Natural killer cell (primary cell): ENCODE measurements around the gene RALGDS. TPM values are rescaled to one million over a fixed set of nuclear protein-coding genes. Genes with fewer than 3 reads are reported as not detected.

ENCODE experiments used
- ATAC-seq, 3 donors: fragments of 150-1000 bp in 2 of 3; fragments of 200-7000 bp in 1 of 3; cut with Tn5 transposase; 1 replicate in 1 of 3; 2 replicates in 2 of 3; pipeline ENCODE4 v1.10.0; 2021; ENCODE audit warnings: mild to moderate bottlenecking in 2 of 3, moderate library complexity in 2 of 3
- DNase-seq, 2 donors: peaks; one replicate each; pipeline versions ENCODE4 v3.0.0 to v3.0.0-alpha.2; 2013 to 2021; ENCODE audit warnings: mixed read lengths in 1 of 2
- H3K27ac ChIP-seq: one replicate; pipeline ENCODE4 v1.5.1; 2013; ENCODE audit warnings: mild to moderate bottlenecking, low read length
- H3K27me3 ChIP-seq: one replicate; pipeline ENCODE4 v1.6.1; 2013; ENCODE audit warnings: low read length; ENCODE audit not compliant: control insufficient read depth, insufficient read depth
- H3K36me3 ChIP-seq: one replicate; pipeline ENCODE4 v1.6.1; 2013; ENCODE audit warnings: low read length; ENCODE audit not compliant: control insufficient read depth, insufficient read depth
- H3K4me1 ChIP-seq: one replicate; pipeline ENCODE4 v1.6.1; 2013; ENCODE audit warnings: low read length; ENCODE audit not compliant: control insufficient read depth, insufficient read depth
- H3K4me3 ChIP-seq: one replicate; pipeline ENCODE4 v1.5.1; 2013; ENCODE audit warnings: low read length
- H3K9me3 ChIP-seq: one replicate; pipeline ENCODE4 v1.6.1; 2013; ENCODE audit warnings: low read length; ENCODE audit not compliant: control insufficient read depth, insufficient read depth
- H3K27ac Mint-ChIP-seq, 2 donors: one replicate each; pipeline ENCODE4 v1.8.0; 2022; ENCODE audit warnings: mild to moderate bottlenecking in 2 of 2, mixed read lengths in 2 of 2, moderate library complexity in 1 of 2
- H3K27me3 Mint-ChIP-seq, 2 donors: one replicate each; pipeline ENCODE4 v1.8.0; 2022; ENCODE audit warnings: low read depth in 2 of 2, mixed read lengths in 2 of 2
- H3K36me3 Mint-ChIP-seq: one replicate; pipeline ENCODE4 v1.8.0; 2022; ENCODE audit warnings: mixed read lengths
- H3K4me1 Mint-ChIP-seq, 2 donors: one replicate each; pipeline ENCODE4 v1.8.0; 2022; ENCODE audit warnings: mixed read lengths in 2 of 2
- H3K4me3 Mint-ChIP-seq: one replicate; pipeline ENCODE4 v1.8.0; 2022; ENCODE audit warnings: mild to moderate bottlenecking, moderate library complexity, mixed read lengths
- H3K9me3 Mint-ChIP-seq, 2 donors: one replicate each; pipeline ENCODE4 v1.8.0; 2022; ENCODE audit warnings: mixed read lengths in 2 of 2
- CTCF ChIP-seq: fragments of 200-600 bp; IDR thresholded peaks from one replicate; pipeline ENCODE4 v1.8.0; 2022; ENCODE audit warnings: antibody characterized with exemption
- WGBS: methylation state at CpG from one replicate; pipeline ENCODE4 v1.1.7; 2013; ENCODE audit warnings: missing lambda C conversion rate; ENCODE audit not compliant: insufficient coverage; 5-methylcytosine and 5-hydroxymethylcytosine counted together
- intact Hi-C: fragments of 100-400 bp; cut with micrococcal nuclease; formaldehyde crosslinking; loops from one replicate; pipeline ENCODE4 v1.14.2; 2022
- total RNA-seq, 4 donors: library from RNA; stranded (reverse); fragments of 120-200 nt in 1 of 4; gene quantifications; one replicate each; pipeline versions ENCODE4 v1.2.3 to v1.2.4, GENCODE V29; 2013 to 2022

RALGDS gene
- total RNA-seq, 3 donors from 2014 or later (not counting 1 experiment from before 2014, with no cell fraction given), result 206 to 250 (median 208) TPM

DNA sequence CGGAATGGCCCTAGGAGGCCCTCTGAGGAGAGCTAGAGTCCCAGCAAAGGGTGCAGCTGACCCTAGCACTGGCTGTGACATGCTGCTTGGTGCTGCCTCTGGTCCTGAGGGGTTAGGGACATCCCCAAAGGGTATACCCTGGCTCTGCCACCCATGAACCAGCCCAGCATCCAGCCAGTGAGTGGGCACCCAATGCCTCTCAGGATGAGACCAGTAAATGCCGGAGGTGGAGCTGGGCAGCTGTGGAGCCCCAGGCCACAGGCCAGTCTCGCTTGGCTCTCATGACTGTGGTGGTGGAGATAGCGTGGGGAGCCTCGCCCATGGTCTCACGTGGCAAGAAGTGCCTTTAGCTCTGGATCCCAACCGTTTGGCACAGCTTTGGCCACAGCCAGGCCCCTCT is 63.0 kb downstream of the RALGDS start:
- Mint-ChIP-seq H3K9me3 (no peaks in the 10 kb centered on the region), H3K27me3 (no peaks in the 10 kb centered on the region), H3K36me3 (no peaks in the 10 kb centered on the region), H3K27ac (peak overlapping the region in 1 of 2 donors; percentile 63), H3K4me3 (peak overlapping the region; percentile 22), H3K4me1 (peaks cover 25 to 34% of the 10 kb centered on the region in 2 donors)
- peaks cover 31% of the 10 kb centered on the region for H3K36me3 ChIP-seq
- no peak for TF ChIP-seq CTCF
- no peaks in the 10 kb centered on the region for H3K9me3 ChIP-seq
- intact Hi-C loops, result no loop called here
- ATAC-seq (no peak), DNase-seq (no peak)
- no peaks in the 10 kb centered on the region for H3K27me3 ChIP-seq
- H3K27ac ChIP-seq, result no peak overlapping the region
- no peak overlapping the region for H3K4me3 ChIP-seq
- whole genome bisulfite sequencing, result 74% methylated on average over 7 of the region's 7 CpGs
- H3K4me1 ChIP-seq, result peaks cover 24% of the 10 kb centered on the region

DNA sequence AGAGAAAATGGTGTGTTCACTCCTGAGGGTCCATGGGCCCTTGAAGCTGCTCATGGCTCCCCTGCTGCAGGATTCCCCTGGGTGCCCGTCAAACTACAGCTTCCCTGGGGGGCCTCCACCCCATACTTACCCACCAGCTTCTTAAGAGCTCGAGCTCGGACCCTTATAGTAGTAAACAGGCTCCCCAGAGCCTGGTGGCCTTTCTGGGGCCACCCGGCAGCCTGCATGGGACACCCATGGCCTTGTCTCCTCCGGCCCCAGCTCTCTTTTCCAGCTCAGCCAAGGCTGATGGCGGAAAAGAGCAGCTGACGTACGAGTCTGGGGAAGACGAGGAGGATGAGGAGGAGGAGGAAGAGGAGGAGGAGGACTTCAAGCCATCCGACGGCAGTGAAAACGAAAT is 63.5 kb downstream of the RALGDS start:
- TF ChIP-seq CTCF, result no peak
- intact Hi-C loops, result no loop called here
- Histone ChIP-seq H3K4me1 (peaks cover 24% of the 10 kb centered on the region), H3K9me3 (no peaks in the 10 kb centered on the region), H3K27ac (no peak overlapping the region), H3K27me3 (no peaks in the 10 kb centered on the region), H3K4me3 (no peak overlapping the region), H3K36me3 (peaks cover 34% of the 10 kb centered on the region)
- peaks cover 25 to 34% of the 10 kb centered on the region in 2 donors for H3K4me1 Mint-ChIP-seq
- no peak overlapping the region for H3K27ac Mint-ChIP-seq
- DNase-seq (no peak), ATAC-seq (no peak)
- no peaks in the 10 kb centered on the region for H3K27me3 Mint-ChIP-seq
- no peaks in the 10 kb centered on the region for H3K9me3 Mint-ChIP-seq
- H3K4me3 Mint-ChIP-seq, result no peak overlapping the region
- WGBS, result 93% methylated on average over 12 of the region's 12 CpGs
- no peaks in the 10 kb centered on the region for H3K36me3 Mint-ChIP-seq

- Mint-ChIP-seq H3K27ac (no peak overlapping the region), H3K27me3 (no peaks in the 10 kb centered on the region), H3K9me3 (no peaks in the 10 kb centered on the region), H3K36me3 (no peaks in the 10 kb centered on the region), H3K4me3 (no peak overlapping the region), H3K4me1 (peaks cover 25 to 34% of the 10 kb centered on the region in 2 donors)
- ATAC-seq, result no peak
- intact Hi-C loops, result no loop called here
- Histone ChIP-seq H3K4me1 (peaks cover 24% of the 10 kb centered on the region), H3K4me3 (no peak overlapping the region), H3K9me3 (no peaks in the 10 kb centered on the region), H3K27me3 (no peaks in the 10 kb centered on the region), H3K36me3 (peaks cover 37% of the 10 kb centered on the region), H3K27ac (no peak overlapping the region)
- no peak for TF ChIP-seq CTCF
- WGBS, result 40% methylated on average over 8 of the region's 8 CpGs
- DNase-seq, result peak in 1 of 2 donors; percentile 57
These were observed 64.0 kb downstream of the RALGDS start for GRCh38 chr9:133057006-133057405.

DNA sequence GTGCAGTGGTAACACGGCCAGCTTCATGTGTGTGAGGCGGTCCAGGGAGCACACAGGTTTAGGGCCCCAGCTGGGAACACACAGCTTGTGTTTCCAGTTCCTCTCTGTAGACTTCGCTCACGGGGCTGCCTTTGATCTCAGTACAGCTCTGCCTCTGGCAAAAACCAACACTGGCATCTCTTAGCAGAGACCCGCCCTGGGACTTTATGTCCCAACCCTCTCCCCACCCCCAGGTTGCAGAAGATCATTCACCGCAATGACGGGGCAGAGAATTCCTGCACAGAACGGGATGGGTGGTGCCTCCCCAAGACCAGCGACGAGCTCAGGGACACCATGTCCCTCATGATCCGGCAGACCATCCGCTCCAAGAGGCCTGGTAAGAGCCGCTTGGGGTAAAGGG is 64.5 kb downstream of the RALGDS start:
- no peak for TF ChIP-seq CTCF
- no peaks in the 10 kb centered on the region for H3K9me3 Mint-ChIP-seq
- H3K4me3 Mint-ChIP-seq, result no peak overlapping the region
- intact Hi-C loops, result no loop called here
- H3K9me3 ChIP-seq, result no peaks in the 10 kb centered on the region
- H3K4me1 ChIP-seq, result peaks cover 24% of the 10 kb centered on the region
- H3K4me1 Mint-ChIP-seq, result peaks cover 25 to 34% of the 10 kb centered on the region in 2 donors
- DNase-seq (peak in 1 of 2 donors; percentile 23), ATAC-seq (no peak)
- no peak overlapping the region for H3K27ac Mint-ChIP-seq
- no peaks in the 10 kb centered on the region for H3K27me3 Mint-ChIP-seq
- no peaks in the 10 kb centered on the region for H3K27me3 ChIP-seq
- H3K36me3 Mint-ChIP-seq, result no peaks in the 10 kb centered on the region
- H3K4me3 ChIP-seq, result no peak overlapping the region
- peaks cover 41% of the 10 kb centered on the region for H3K36me3 ChIP-seq
- WGBS, result 85% methylated on average over 13 of the region's 13 CpGs
- no peak overlapping the region for H3K27ac ChIP-seq
